Measurements from ENCODE around the gene BAZ1B. TPM values are rescaled to one million over a fixed set of nuclear protein-coding genes. Genes with fewer than 3 reads are reported as not detected.
A peak's percentile ranks its signal among the peaks of the same experiment; 100 is the strongest.
"Not testable (repeated sequence)": the region's sequence is repeated elsewhere in the genome, so short reads cannot be mapped to it uniquely, and the experiment has no call there.

Gene BAZ1B
- total and polyA plus RNA-seq, 9 of the 15 experiments (the other 6 are each of a cell fraction or from before 2014, with no cell fraction given) = 15.0 to 134 (median 79.5) TPM

GRCh38 chr7:73420016-73420415, 102.1 kb downstream of the BAZ1B start (continued):
- peak; percentile 91 for TF ChIP-seq ZBTB26 (CRISPR knock-in tag; IDR thresholded peaks at IDR 0.05)
- TF ChIP-seq, protein P1, sequence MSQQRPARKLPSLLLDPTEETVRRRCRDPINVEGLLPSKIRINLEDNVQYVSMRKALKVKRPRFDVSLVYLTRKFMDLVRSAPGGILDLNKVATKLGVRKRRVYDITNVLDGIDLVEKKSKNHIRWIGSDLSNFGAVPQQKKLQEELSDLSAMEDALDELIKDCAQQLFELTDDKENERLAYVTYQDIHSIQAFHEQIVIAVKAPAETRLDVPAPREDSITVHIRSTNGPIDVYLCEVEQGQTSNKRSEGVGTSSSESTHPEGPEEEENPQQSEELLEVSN (IDR thresholded peaks at IDR 0.05; ENCODE audit: borderline replicate concordance in 1 of 2, extremely low read depth in 1 of 2, insufficient read depth in 1 of 2, insufficient read length in 1 of 2, low read depth in 1 of 2, low read length in 1 of 2, poor library complexity in 1 of 2, severe bottlenecking in 1 of 2) = peak in 1 of 2 experiments; percentile 57
- TF ChIP-seq PKNOX1 (IDR thresholded peaks at IDR 0.05) = peak; percentile 25; the same call in 1 of the 2 replicates
- peak; percentile 38; the same call in 1 of the 2 replicates for TF ChIP-seq DPF2 (IDR thresholded peaks at IDR 0.05)
- TF ChIP-seq ELF4 (CRISPR knock-in tag; IDR thresholded peaks at IDR 0.05) = 0 out of 2 replicates have a peak, but pooled peaks have one; percentile 12
- 0 out of 2 replicates have a peak, but pooled peaks have one; percentile 43 for TF ChIP-seq ZBTB5 (IDR thresholded peaks at IDR 0.05)
- TF ChIP-seq ARID1B (IDR thresholded peaks at IDR 0.05) = peak; percentile 38
- TF ChIP-seq ATF1 (CRISPR knock-in tag; IDR thresholded peaks at IDR 0.05); MYBL2 (CRISPR knock-in tag; IDR thresholded peaks at IDR 0.05; ENCODE audit: borderline replicate concordance): not testable (repeated sequence)
- peak; percentile 28; the same call in 1 of the 2 replicates for TF ChIP-seq ATF1 (tag; IDR thresholded peaks at IDR 0.05)
- TF ChIP-seq ARHGAP35 (IDR thresholded peaks at IDR 0.05; ENCODE audit: partially characterized antibody) = peak; percentile 12
- TF ChIP-seq MYBL2 (IDR thresholded peaks at IDR 0.05; ENCODE audit: low read depth) = peak; percentile 14; the same call in 1 of the 2 replicates
- peak in 1 of 2 experiments; percentile 45; a peak in 1 of 4 replicates for TF ChIP-seq MLLT1 (IDR thresholded peaks at IDR 0.05)
